Activated CD8-positive, alpha-beta memory T cell treated with anti-CD3 and anti-CD28 coated beads, Interleukin-2, amount 50 U/mL, for 48 hours (primary cell): ENCODE measurements around the gene GALNT16.

ENCODE experiments used
- DNase-seq: peaks from one replicate; pipeline ENCODE4 v3.0.0-alpha.2; 2020

Gene GALNT16

DNA sequence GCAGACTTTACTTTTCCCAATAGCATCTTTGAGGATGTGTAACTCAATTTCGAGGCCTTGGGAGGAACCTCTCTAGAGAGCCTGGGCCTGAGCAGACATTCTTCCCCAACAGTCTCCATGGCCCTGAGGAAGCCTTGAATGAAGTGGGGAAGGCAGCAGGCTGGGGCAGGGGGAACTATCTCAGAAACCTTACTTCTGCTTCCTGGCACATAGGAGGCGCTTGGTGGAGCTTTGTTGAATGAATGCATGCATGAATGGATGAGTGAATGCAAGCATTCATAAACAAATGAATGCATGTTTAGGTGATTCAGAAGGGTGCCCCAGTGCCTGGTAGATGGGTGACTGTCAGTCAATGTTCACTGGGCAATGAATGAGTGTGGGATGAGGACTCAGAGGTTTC, 58.3 kb downstream of the GALNT16 start:
- peak; percentile 17 for DNase-seq

DNA sequence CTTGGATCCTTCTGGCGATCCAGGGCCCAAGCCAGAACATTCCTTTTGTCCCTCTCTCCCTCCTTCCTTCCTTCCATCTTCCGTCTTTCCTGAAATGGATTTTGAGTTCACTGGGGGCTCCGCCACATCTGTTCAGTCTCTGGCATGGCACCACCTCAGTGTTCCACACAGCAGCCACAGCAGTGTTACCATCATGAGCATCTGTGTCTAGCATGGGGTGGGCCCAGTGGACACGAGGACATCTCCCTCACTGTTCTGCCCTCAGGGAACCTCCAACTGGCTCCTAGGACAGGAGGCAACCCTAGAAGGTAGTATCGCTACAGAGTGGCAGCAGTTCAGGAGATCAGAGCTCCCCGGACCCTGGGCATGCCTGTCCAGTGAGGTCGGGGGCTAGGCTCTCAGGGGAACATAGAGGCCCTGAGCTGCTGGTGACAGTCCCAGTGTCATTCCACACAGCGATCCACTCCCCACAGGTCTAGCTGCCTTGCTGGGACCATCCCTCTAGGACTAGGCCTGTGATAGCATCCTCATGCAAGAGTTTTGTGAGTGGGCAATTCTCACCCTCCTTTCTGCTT, 59.0 kb downstream of the GALNT16 start:
- DNase-seq = peak; percentile 33

DNA sequence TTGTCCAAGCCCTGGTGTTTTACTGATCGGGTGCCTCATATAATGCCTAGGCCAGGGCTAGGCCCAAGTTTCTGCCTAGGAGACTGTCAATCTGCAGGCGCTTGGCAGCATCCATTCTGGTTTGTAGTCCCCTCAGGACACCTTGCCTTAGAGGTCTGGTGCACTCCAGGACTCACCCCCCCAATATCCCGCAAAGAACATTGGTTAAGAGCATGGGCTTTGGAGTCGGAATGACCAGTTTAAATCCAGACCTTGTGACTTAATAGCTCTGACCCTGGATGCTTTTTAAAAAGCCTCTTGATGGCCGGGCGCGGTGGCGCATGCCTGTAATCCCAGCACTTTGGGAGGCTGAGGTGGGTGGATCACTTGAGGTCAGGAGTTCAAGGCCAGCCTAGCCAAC, 60.0 kb downstream of the GALNT16 start:
- DNase-seq = peak; percentile 29

DNA sequence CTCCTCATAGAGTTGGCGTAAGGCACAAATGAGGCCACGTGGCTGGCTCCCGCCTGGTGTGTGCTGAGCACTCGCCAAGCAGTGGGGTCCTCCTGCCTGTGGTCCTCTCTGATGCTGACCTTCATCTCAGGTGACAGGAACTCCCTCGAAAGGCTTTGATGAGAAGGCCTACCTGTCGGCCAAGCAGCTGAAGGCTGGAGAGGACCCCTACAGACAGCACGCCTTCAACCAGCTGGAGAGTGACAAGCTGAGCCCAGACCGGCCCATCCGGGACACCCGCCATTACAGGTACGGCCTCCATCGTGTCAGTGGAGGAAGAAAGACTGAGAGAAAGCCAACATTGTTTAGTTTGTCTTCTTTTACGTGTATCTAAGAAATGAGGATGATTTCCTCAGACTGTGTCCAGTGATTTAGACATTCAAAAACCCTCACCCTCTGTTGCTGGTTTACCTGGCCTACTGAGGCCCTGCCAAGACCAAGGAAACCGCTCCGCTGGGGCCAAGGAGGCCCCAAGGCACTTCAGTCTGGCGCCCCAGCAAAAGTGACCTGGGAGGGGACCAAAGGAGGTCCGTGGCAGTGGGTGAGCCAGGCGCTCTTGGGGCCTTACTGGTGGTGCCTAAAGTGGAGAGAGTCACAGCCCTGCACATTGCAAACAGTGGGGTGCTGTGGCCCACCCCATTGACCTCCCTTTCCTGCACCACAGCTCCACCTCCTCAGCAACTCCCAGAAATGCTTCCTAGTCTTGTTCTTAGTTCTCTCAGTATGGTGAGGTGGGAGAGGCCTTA, 60.8 kb downstream of the GALNT16 start:
- peak; percentile 22 for DNase-seq

DNA sequence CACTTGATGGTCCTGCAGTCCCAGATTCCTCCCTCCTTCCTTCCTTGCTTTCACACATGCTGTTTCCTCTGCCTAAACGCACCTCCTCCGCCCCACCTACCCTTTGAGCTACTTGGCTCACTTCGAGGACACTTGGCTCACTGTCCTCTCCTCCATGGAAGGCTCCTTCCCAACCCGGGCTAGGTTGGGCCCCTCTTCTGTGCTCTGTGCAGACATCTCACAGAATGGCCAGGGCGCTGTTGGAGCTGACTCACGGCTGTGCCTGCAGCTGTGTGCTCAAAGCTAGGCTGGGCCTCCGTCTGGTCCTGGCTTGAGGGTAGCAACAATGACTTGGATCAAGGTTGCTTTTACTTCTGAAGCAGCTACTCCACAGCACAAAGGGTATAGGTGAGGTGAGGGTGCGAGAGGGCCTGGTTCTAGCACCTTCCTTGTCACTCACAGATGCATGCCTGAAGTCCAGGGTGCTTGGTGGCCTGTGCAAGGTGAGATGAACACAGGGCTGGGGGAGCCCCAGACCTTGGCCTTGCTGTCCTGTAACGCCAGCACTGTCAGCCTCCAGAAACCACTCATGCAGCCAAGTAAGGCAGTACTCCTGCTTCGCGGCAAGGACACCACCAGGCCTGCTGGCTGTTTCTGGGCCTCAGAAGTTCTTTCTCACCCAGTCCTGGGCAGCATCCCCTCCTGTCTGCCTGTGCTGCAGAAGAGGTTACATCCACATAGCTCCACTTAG, 61.8 kb downstream of the GALNT16 start:
- peak; percentile 35 for DNase-seq

DNA sequence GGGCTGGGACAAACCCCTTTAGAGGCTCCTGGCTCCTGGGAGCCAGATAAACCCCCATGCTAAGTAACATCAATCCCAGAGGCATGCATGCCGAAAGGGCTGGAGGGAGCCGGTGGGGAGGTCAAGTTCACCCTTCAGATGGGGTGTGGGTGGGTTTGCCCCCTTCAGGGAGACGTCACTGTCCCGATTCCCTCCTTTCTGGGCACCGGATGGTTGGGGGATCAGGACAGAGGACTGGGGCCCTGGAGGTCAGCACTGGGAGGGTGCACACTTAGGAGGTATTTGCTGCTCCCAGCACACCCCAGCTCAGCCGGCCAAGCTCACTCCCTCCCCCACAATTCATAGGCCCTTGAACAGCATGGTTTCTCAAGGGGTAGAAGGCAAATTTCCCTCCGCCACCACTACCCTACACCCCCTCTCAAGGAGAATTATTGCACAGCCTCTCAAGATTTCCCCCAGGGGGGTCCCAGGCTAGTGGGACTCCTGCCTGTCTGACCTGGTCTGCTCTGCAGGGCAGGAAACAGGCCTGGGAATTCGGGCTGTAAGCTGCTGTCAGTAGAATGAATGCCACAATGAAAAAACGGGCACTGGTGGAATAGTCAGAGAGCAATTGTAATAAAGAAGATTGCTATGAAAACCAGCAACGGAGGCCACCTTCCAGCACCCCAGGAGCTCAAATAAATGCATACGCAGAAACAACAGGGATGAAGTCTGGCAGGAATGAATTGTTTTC, 63.5 kb downstream of the GALNT16 start:
- peak; percentile 32 for DNase-seq

DNA sequence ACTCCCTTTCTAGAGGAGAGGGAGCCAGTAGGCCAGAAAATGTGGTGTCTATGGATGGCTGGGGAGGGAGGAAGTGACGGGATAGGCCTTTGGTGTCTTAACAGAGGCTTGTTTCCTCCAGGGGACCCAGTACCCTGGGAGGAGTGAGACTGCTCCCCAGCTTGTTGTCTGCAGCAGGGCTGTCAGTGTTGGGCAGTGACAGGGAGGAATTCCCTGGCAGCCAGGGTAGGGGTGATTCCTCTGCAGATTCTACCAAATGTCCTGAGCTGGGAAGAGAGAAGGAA, 64.0 kb downstream of the GALNT16 start:
- peak; percentile 40 for DNase-seq

DNA sequence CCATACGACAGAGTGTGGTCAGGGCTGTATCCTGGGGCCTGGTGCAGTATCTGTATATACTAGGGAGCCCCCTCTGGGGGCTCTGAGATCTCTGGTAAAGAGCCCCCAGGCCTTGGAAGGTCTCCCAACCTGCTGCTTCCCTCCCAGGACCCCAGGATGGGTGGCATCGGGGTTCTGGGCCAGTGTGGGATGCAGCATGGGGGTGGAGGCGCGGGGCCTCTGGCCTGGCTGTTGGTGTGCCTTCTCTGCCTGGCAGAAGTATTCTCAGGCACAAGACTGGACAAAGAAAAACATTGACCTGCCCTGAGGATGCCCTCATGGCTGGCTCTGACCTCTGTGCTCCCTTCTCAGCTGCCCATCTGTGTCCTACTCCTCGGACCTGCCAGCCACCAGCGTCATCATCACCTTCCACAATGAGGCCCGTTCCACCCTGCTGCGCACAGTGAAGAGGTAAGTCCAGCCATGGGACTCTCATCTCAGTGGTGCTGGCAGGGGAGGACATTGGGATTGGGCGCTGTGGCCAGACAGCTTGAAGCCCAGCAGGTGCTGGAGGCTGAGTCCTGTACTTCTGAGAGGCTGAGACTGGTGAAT, 64.5 kb downstream of the GALNT16 start:
- peak; percentile 45 for DNase-seq

DNA sequence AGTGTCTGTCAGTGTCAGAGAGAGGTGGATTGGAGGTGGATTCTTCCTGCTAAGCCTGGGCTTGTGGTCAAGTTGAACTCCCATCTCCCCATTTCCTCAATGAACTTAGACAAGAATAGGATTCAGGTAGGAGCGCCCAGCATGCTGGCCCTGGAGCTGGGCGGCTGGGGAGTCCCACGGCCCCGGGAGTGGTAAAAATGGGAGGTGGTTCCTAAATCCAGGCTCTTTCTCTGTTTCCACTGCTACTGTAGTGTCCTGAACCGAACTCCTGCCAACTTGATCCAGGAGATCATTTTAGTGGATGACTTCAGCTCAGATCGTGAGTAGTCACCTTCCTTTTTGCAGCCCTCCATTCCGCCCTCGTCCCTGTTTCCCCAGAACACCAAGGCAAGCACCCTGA, 65.1 kb downstream of the GALNT16 start:
- peak; percentile 37 for DNase-seq

DNA sequence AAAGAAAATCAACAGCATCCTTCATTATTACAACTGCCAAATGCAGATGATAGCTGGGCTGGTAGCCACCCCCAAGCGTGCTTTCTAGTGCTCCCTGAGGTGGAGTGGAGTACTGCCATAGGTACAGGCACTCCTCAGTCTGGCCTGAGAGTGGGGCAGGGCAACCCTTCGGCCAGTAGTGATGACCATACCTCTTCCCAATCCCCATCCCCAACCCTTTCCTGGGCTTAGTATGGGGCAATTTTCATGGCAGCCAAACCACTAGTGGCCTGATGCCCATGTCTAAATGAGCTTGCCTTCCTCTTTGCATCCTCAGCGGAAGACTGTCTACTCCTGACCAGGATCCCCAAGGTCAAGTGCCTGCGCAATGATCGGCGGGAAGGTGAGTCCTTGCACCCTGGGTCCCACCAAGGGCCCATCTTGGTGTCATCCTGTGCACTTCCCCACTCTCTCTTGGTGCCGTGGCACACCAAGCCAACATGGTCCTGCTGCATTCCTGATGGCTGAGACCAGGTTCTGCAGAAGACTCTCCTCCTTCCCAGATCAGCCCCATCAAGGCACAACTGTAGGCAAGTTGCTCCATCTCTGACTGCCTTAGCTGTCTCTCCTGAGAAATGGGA, 65.8 kb downstream of the GALNT16 start:
- peak; percentile 37 for DNase-seq

DNA sequence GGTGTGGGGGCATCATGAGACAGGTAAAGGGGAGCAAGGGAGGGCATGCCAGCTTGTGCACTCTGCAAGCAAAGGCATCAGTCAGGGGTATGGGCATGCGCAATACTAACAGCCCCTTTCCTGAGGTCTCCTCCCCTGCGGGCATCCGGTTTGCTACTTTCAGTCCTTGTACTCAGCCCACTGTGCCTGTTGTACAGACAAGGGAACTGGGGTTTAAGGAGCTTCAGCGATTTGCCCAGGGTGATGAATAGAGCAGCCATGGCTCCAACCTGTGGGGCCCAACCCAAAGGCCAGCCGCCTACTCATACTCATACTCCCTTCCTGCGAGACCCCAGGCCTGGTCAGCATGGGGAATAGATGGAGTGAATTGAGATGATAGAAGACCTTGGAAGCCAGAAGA, 66.7 kb downstream of the GALNT16 start:
- DNase-seq = peak; percentile 35

DNA sequence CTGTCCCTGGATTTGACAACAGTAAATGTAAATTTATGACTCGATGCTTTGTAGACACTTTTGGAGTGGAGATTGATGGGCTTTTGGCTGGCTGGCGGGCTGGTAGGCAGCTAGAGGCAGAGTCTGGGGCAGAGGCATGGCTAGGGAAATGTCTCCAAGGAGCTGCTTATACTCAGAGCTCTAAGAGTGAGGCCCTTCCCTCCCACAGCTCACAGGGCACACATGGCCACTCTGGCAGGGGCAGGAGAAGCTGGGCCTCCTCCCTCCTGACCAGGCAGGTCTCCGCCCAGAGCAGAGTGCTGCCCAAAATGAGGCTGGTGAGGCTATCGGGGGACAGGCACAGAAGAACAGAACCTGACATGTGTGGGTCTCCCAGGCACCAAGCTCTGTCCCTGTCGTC, 67.5 kb downstream of the GALNT16 start:
- peak; percentile 12 for DNase-seq

DNA sequence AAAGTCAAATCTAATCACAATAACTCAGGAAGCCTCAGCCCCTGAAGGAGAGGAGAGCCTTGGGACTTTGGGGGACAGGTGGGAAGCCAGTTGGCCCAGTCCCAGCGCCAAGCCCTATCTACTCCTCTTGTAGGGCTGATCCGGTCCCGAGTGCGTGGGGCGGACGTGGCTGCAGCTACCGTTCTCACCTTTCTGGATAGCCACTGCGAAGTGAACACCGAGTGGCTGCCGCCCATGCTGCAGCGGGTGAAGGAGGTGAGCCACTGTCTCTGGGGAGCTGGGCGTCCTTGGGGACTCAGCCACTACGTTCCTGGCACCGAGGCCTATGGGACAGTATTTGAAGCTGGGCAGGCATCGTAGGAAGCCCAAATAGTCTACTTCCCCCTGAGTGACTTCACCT, 68.4 kb downstream of the GALNT16 start:
- DNase-seq = no peak

DNA sequence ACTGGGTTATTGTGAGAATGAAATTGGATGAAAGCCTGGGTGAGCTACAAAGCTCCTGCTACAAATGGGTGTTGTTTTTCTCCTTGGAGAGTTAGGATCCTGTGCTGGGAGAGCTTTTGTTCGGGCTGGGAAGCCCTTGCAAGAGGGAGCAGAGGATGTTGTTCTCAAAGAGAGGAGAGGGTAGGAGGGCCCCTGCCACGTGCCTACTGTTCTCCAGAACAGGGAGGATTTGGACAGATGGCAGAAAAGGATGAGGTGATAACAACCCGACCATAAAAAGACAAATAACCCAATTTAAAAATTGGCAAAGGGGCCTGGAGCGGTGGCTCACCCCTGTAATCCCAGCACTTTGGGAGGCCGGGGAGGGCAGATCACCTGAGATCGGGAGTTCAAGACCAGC, 68.8 kb downstream of the GALNT16 start:
- DNase-seq = no peak

DNA sequence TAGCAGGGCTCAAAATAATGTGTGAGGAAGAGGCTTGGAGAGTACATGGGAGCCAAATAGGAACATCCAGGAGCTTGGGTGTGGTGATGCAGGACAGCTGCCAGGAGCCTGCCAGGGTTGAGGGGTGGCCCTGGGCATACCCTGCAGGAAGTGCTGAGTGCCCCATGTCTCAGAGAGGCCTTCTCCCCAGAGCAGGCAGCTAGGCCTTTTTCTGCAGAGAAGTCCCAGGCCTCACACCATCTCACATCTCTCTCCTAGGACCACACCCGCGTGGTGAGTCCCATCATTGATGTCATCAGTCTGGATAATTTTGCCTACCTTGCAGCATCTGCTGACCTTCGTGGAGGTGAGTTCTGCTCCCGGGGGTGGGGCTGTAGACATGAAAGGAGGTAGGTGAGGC, 71.2 kb downstream of the GALNT16 start:
- DNase-seq = no peak

DNA sequence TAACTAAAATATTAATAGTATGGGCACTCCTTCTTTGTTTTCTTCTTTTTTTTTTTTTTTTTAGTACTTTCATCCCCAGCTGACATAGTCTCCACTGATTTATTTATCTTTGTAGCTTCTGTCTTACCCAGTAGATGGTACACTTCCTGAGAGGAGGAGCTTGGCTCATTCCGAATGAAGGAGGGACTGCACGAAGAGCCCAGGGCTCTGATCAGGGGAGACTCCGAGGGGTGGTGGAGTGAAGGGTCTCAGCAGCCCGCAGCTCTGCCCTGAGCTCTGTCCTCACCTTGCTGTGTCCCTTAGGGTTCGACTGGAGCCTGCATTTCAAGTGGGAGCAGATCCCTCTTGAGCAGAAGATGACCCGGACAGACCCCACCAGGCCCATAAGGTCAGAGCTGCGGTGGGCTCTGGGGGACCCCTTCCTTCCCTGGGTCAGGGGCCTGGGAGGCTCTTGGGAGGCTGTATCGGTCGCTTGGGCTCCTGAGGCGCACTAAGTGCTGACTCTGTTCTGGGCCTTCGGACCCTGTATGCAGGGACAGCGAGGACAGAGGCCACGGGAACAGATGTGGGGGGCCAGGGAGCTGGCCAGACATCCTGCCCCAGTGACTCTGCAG, 72.9 kb downstream of the GALNT16 start:
- DNase-seq = no peak

DNA sequence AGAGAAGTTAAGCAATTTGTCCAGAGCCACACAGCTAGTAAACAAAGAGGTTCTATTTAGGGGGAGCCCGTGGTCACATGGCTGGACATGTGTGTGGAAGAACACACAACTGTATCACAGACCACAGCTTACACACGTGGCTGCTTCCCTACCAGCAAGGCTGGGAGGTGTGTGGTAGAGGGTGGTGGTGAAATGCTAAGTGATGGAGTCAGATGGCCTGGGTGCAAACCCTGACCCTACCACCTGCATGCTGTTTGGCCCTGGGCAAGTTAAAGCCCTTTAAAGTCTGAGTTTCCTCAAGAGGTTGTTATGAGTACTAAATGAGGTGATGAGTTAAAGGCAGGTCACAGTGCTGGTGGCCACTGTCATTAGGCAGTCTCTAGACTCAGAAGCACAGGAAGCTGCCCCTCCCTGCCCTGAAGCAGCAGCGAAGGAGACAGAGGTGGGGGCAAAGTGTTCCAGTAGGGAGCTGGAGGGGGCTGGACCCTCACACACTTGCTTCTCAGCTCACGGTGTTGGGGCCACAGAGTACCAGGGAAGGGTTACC, 73.9 kb downstream of the GALNT16 start:
- no peak for DNase-seq

DNA sequence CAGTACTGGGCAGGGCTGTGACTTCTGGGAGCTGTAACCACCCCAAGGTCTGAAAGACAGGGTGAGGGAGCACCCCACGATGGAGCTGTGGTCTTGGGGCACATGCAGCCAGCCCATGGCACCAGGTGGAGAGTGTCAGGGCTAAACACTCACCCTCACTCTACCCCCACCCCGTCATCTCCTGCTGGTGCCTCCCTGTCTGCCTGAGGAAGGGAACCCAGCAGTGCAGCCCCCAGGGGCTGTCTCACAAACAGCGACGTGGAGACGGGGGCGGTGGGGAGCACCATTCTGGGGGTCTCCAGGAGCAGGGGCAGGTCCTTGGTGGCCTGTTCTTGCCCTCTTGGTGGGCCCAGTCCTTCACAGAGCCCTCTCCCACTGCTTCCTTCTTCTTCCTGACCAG, 74.6 kb downstream of the GALNT16 start:
- no peak for DNase-seq

DNA sequence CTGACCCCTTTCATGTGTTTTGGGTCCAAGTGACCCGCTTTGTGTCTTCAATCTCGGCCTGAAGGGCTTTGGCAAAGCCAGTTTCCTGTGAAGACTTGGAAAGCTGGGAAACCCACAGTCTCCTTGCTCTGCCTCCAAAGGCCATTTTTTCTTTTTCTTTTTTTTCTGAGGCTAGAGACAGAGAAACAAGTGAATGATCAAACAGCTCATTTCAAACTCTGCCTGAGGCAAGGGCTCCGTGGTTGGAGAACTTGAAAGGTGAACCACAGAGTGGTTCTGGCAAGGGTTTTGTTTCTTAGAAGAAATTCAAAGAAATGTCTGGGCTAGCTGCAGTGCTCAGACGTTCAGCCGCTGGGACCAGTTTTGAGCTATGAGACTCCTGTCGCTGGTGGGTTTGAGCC, 75.4 kb downstream of the GALNT16 start:
- DNase-seq = no peak

DNA sequence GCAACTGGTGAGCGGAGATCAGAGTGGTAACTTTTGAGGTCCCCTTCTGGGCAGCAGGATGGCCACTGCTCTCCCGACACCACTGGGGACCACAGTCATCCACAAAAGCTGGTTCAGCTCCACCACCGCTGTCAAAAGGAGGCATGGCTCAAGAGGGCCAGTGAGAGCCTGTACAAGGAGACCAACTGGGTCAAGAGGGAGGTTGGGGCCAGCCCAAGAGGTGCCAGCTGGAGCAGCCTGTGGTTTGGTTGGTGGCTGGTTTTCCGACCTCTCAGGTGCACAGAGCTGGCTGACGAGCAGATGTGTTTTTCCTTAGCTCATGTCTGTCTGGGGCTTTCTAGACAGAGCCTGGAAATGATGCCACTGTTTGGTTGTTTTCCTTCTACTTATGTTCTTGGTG, 78.0 kb downstream of the GALNT16 start:
- DNase-seq = no peak

DNA sequence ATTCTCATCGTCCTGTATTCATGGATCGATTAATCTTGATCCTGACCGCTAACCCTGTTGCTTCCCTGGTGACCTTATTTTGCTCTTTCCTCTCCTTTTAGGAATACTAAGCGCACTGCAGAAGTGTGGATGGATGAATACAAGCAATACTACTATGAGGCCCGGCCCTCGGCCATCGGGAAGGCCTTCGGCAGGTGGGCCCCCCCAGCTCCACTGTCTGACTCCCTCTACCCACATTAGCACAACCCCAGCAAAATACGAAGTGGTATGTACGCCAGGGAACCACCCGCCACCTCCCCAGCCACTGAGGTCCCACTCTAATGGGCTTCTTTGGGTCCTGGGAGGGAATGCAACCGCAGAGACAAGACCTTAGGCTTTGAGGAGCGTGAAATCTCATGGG, 79.5 kb downstream of the GALNT16 start:
- no peak for DNase-seq

DNA sequence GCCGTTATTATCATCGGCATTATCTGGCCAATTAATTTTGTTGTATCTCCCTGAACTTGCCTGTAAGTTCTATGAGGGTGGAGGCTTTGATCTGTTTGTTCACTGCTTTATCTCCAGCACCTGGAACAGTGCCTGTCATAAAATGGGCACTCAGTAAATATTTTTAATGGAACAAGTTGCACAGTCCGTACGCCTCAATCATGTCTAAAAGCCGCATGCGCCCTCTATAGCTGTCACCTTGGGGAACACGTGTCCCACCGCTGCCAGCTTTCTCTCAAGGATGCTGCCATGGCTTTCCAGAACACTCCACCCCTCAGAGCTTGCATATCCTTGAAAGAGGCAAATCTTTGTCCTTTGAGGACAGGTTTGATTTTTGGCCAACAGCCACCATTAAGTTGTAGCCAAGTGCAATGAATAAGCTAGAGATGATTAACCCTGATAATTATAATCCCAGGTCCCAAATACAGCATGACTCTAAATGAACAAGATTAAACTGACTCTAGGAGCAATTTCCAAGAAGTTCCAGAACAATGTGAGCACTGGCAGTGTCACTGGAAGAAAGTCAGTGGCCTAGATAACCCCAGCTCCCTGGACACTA, 83.1 kb downstream of the GALNT16 start:
- DNase-seq = no peak
